Epidermal melanocyte (primary cell): Measurements from ENCODE around the gene DUS2.
"Not testable (repeated sequence)": the region's sequence is repeated elsewhere in the genome, so short reads cannot be mapped to it uniquely, and the experiment has no call there.

Source experiments
- DNase-seq: peaks from one replicate; pipeline ENCODE4 v3.0.0; 2011; ENCODE audit warnings: low spot score; ENCODE audit not compliant: insufficient read length

DUS2 gene

DNA sequence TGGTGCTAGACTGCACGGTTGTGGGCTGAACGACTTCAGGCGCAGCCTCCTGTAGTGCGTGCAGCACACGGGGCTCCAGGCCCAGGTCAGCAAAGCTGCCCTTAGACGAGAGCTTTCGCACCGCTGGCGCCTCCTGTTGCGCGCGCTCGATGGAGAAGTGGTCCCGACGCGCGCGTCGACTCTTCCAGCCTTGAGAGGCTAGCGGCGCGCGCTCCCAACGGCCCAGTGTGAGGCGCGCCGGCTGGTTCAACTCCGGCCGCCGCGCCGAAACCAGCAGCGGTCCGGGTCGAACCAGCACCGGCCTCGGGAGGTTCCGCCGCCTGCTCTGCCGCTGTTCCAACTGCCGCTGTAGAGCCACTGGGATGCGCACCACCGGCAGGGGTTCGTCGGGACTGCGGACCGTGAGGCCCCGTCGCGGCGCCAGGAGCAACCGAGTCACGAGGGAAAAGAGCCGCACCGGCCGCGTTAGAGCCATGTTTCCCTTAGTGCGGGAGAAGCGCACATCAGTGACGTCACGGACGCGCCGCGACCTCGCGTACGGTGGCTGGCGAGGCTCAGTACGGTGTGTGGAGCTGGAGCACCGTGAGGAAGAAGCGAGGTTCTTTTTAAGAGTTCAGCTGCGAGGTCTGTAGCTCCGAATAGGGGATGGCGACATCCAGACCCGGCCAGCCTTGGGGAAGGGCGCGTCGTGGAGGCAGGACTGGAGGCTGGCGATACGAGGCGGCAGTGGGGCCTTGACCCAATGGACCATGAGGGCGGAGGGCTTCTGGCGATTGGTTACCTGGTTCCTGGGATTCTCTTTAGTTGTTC is at the start of gene DUS2, which contains the start of gene DDX28:
Gene DUS2 (plus strand): TSS at position 557 of the 810 bp plus-strand sequence. CDS start 14,740 bp downstream, outside the sequence.
Gene DDX28 (minus strand): TSS at position 505 of the 810 bp plus-strand sequence. CDS start 30 bp downstream, at position 475.
- peak; percentile 82 for DNase-seq

DNA sequence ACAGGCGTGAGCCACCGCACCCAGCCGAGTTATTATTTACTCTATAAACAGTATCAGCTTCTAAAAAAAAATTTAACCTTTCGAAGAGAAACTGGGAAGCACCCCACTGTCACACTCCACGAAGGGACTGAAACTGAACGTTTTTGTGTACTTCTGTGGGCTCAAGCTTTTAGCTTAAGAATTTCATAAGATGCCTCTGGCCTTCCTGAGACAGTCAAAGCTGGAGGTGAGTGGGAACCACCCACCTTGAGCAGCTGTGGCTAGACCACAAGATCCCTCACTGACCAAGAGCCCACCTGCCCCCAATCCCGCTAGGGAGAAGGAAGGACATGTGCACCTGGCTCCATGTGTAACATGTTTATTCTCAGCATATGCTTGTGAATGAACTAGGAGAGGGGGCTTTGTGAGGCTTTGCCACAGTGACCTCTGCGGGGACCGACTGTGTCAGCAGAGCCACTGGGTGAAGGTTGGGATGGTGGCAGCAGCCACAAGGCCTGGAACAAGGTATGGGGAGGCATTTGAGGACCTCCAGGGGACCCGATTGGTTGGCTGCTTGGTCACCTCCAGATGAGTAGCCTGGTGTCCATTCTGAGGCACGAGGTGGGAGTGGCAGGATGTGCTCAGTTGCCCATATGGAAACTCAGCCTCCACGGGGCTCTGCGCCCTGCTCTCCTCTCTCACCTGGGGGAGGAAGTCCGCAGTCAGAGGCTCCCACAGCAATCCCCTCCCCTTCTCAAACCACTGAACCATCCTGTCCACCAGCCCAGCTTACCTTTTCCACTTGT is 47.6 kb upstream of the DUS2 start:
- DNase-seq, result no peak

DNA sequence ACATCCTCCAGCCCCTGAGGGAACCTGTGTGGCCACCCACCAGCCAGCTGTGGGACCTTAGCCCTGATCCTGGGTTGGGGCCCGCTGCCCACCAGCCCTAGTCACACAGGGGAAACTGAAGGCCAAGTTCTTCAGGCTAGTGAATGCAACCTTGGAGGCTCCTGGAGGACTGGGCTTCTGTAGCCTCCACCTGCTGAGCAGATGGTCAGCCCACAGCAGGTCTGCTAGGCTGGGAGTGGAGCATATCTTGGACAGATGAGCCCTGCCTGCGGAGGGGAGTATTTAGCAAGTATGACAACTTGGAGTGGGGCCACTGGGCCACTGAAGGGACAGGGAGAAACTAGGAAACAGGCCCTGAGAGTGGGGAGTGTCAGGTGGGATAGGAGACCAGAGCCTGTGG is 46.9 kb upstream of the DUS2 start:
- no peak for DNase-seq

DNA sequence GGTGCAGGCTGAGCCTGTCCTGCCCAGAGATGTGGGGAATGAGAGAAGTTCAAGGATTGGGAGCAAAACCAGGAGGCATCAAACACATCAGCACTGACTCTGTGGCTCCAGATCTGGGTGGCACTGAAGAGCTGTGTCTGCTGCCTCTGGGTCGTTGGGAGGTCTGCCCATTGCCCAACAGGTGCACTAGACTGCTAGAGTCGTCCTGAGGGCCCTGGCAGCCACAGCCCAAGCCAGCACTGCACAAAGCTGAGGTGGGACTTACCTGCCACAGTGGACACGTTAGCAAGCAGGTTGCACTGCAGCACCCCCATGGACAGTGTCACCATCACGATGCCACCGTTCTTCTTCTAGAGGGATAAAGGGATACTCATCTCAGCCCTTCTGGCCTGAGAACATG is 46.1 kb upstream of the DUS2 start:
- DNase-seq, result no peak

DNA sequence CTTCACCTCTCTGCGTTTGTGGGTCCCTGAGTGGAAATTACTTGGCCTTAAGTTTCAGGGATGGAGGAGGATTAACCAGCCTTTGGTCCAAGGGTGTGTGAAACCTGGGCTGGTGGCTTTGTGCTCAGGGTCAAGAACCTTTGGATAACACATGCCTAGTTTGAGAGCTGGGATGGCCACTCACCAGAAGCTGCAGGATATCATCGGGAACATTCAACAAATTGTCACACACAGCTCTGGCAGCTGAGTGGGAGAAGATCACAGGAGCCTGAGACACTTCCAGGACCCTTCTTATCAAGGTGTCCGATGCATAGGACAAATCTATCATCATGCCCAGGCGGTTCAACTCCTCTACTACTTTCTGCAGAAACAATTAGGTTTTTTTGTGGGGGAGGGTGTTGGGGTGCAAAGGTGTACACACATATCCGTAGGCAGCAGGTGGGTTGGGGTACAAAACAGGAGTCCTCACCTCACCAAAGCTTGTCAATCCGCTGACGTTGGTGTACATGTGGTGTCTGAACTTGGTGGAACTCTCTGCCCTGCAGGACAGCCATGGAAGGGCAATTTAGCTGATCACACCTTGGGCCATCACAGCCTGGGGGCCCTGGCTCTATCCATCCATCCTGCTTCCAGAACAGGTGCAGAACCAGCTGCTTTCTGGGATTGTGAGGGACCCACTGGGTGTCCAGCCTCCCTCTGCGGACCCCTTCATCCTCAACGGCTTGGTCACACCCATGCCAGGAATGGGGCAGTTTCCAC is 45.4 kb upstream of the DUS2 start:
- no peak for DNase-seq

DNA sequence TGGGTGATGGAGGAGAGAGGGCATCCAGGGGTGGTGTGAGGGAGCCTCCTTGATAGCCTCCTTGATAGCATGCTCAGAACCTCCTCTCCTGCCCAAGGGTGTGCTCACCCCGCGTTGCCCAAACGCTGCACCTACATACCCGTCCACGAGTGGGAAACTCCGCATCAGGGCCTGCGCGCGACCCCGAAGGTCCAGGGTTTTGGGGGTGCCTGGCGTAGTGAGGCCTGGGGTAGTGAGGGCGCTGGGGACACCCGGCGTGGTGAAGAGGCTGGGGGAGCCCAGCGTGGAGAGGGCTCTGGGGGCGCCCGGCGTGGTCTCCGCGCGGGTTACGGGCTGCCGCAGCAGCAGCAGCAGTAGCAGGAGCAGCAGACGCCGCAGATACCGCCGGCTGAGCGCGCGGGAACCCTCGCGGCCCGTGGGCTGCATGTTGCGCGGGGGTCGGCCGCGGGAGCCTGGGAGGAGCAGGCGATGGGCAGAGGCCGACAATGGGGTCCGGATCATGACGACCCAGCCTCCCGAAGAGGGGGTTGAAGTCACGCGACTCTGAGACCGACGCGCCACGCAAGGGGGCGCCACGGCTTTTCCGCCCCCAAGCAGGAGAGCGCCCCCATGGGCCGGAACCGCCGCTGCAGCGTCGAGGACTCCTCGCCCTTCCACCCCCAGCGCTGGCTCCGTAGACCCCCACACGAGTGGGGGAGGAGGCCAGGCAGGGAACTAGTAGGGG is 43.0 kb upstream of the DUS2 start, which contains the start of gene DPEP3:
Gene DPEP3 (minus strand): TSS at position 545 of the 724 bp plus-strand sequence. CDS start 119 bp downstream, at position 426.
- DNase-seq, result no peak

DNA sequence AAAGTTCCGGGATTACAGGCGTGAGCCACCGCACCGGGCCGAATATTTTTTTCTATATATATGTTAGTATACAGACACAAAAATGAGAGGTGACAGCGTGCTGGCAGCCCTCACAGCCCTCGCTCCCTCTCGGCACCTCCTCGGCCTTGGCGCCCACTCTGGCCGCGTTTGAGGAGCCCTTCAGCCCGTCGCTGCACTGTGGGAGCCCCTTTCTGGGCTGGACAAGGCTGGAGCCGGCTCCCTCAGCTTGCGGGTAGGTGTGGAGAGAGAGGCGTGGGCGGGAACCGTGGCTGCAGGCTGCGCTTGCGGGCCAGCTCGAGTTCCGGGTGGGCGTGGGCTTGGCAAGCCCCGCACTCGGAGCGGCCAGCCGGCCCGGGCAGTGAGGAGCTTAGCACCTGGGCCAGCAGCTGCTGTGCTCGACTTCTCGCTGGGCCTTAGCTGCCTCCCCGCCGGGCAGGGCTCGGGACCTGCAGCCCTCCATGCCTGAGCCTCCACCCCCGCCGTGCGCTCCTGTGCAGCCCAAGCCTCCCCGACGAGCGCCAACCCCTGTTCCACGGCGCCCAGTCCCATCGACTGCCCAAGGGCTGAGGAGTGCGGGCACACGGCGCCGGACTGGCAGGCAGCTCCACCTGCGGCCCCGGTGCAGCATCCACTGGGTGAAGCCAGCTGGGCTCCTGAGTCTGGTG is 40.9 kb upstream of the DUS2 start:
- no peak for DNase-seq

DNA sequence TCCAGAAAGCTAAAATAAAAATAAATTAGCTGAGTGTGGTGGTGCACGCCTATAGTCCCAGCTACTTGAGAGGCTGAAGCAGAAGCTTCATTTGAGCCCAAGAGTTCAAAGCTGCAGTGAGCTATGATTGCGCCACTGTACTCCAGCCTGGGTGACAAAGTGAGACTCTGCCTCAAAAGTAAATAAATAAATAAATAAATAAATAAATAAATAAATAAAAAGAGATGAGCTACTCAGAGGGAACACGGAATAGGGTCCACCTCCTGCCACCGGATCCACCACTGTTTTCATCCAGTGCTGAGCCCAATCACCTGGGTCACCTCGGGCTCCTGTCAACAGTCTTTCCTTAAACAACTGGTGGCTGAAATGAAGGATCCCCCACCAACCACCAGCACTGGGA is 36.1 kb upstream of the DUS2 start:
- no peak for DNase-seq

DNA sequence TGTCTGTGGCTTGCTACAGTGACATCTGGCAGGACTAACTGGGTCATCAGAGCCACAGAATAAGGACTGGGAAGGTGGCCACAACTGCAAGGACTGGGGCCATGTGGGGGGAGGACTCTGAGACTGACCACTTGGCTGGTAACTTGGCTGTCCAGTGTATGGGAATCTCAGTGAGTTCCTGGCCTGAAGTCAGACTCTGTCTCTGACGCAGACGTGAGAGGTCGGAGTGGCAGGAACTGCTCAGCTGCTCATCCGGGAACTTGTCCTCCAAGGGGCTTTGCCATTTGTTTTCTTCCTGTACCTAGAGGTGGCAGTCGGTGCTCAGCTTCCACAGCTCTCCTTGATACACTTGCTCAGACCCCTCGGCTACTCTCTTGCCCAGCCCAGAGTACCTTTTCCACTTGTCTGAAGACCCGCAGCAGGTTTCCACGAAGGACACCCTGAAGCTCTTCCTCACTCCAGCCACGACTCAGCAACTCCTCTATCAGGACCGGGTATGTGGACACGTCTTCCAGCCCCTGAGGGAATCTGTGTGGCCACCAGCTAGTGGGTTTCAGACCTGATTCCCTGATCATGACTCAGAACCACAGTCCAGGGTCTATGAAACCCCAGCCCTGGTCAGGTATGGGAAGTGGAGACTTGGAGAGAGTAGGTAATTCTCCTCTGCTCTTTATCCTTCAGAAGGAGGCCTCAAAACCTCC is 35.5 kb upstream of the DUS2 start:
- no peak for DNase-seq

DNA sequence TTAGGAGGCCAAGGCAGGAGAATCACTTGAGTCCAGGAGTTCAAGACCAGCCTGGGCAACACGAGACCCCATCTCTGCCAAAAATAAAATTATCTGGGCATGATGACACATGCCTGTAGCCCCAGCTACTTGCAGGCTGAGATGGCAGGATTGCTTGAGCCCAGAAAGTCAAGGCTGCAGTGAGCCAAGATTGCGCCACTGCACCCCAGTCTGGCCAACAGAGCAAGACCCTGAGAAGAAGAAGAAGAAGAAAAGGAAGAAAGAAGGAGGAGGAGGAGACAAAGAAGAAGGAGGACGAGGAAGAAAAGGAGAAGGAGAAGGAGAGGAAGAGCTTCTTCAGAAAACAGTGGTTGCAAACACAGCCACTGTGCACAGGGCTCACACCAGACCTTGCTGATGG is 34.4 kb upstream of the DUS2 start:
- DNase-seq, result no peak

DNA sequence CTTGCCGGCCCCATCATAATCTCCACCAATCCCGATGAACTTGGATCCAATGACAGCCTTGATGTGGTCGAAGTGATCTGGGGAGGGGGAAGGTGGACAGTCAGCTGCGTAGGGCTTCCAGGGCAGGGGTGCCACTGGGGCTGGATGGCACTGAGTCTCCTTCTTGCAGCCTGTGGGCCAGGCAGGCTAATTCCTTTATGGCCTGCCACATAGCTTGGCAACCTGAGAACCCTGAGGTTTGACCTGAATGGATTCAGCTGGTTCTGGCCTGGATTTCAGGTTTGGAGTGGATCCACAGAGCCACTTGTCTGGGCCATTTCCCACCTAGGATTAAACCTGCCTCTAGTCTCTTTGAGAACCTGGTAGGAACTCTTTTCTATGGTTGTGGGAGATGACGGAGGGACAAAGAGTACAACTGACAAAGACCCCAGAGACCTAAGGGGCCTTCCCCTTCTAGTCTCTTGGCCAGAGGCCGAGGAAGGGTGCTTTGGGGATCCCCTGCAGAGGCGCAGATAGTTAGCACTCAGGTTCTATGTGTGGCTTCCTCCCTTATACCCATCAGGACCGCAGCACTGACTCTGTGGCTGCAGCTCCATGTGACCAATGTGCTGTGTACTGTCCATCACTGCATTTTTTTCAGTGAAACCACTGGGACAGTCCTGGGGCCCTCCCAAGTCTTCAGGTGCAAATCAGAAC is 33.6 kb upstream of the DUS2 start:
- peak; percentile 10 for DNase-seq

DNA sequence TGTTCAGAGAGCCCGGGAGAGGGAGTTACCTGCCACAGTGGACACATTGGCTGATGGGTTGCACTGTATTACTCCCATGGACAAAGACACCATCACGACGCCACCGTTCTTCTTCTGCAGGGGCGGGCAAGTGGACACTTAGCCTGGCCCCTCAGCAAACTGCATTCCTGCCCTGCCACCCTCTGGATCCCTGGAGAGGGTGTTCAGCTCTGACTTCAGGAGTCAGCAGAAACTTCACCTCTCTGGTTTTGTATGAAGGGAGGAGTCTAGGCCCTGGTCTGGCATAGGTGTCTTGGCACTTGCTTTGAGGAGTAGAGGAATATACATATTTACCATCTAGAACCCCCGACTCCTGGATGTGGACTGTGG is 33.1 kb upstream of the DUS2 start:
- no peak for DNase-seq

DNA sequence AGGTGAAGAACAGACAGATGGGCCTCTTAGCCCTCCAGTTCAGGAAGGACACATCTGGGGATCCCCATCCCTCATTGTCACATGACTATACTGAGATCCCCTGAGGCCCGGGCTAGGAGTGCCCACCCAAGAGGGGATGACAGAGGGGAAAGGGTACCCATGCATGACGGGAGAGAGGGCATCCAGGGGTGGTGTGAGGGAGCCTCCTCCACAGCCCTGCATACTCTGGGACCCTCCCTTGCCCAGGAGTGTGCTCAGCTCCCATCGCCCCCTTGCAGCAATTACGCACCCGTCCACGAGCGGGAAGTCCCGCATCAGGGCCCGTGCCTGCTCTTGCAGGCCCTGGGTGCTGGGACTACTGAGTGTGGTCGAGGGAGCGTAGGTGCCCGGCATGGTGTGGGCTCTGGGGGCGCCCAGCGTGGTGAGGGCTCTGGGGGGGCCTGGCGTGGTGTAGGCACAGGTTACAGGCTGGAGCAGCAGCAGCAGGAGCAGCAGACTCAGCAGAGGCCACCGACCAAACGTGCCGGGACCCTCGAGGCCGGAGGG is 30.4 kb upstream of the DUS2 start:
- peak; percentile 8 for DNase-seq

DNA sequence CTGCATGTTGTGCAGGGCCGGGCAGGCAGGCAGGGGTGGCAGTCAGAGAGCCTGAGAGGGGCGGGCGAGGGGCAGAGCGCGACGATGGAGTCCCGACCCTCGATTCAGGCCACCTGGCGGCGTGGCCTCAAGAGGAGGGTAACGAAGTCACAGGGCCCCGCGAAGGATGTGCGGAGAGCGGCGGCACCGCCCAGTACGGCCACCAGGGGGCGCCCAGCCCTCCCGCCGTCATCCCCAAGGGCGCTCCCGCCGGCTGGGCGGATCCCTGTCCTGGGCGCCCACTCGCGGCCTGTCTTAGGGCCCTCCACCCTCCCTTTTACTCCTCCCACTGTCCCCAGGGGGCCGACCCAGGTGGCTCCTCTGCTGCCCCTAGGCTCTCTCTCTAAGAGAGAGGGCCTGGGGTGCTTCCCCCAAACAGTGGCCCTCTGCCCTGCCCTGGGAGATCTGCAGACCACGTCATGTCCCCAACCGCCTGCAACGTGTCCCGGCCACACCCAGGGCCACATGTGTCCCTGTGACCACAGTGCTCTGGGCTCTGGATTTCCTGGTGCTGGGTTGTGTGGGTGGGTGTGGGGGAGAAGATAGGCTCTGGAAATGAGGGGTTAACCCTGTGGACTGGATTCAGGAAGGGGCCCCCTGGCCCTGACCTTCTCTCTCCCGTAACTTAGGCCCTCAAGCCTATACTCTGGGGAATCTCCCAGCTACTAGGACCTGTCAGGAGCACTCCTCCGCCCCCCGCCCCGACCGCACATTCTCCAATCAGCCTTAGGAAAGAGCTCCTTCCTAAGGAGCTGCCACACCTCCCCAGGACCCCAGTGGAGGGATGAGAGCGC is 29.7 kb upstream of the DUS2 start:
- peak; percentile 81 for DNase-seq

DNA sequence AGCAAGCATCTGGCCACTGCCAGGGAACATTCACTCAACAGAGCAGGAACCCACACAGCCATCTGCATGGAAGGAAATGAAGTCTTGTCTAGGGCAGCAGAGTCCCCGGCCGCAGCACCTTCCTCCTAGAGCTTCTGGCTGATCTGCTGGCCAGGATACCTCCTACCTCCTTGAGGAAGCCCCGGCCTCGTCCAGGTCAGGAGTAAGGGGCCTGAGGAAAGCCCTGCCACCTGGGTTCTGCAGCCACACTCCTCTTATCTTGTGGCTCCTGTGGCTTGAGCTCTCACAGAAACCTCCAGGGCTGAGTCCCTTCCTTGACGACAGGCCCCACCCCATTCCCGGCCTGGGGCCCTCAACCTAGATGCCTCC is 29.1 kb upstream of the DUS2 start:
- not testable (repeated sequence) for DNase-seq

DNA sequence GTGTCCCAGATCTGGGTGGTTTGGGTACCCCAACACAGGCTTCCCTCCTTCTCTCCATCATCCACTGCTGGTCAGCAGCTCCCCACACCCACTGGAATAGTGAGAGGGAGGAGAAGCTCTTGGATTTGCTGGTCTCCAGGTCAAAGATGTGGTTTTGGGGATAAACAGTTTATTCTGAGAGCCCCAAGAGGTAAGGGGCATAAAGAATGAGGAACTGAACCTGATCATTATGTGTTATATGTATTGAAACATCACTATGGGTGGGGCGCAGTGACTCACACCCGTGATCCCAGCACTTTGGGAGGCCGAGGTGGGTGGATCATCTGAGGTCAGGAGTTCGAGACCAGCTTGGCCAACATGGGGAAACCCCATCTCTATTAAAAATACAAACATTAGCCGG is 27.7 kb upstream of the DUS2 start:
- DNase-seq, result peak; percentile 5

DNA sequence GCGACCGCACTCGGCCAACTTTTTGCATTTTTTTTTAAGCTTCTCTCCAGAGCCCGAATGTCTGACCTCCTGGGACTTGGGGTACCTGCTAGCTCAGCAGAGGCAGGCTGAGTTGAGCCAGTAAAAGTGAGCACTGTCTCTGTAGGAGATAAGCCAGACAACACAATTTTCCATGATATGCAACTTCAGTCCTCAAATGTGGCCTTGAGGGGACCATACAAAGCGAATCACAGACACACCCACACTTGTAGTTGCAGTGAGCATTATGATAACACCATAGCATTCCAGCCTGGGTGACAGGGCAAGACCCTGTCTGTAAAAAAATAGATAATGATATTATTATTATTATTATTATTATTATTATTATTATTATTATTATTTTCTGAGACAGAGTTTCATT is 26.4 kb upstream of the DUS2 start:
- DNase-seq, result no peak

DNA sequence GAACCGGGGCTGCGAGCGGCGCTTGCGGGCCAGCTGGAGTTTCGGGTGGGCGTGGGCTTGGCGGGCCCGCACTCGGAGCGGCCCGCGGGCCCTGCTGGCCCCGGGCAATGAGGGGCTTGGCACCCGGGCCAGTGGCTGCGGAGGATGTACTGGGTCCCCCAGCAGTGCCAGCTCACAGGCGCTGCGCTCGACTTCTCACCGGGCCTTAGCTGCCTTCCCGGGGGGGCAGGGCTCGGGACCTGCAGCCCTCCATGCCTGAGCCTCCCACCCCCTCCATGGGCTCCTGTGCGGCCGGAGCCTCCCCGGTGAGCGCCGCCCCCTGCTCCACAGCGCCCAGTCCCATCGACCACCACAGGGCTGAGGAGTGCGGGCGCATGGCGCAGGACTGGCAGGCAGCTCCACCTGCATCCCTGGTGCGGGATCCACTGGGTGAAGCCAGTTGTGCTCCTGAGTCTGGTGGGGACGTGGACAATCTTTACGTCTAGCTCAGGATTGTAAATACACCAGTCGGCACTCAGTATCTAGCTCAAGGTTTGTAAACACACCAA is 24.8 kb upstream of the DUS2 start:
- DNase-seq, result not testable (repeated sequence)
